ENCODE results near the gene PEX16. TPM values are rescaled to one million over a fixed set of nuclear protein-coding genes. Genes with fewer than 3 reads are reported as not detected.

Gene PEX16
- total and polyA plus RNA-seq, 2 of the 13 experiments (the other 11 are each of a cell fraction or from before 2014, with no cell fraction given), result 12.5 to 21.8 TPM

GRCh38 chr11:45917623-45918330, at the start of gene PEX16 (continued):
- peak; percentile 17 for TF ChIP-seq ZNF18 (CRISPR knock-in tag; IDR thresholded peaks at IDR 0.05; ENCODE audit: insufficient replicate concordance)
- peak; percentile 70; the same call in 1 of the 2 replicates for TF ChIP-seq BRF2 (CRISPR knock-in tag; IDR thresholded peaks at IDR 0.05)
- TF ChIP-seq PBX3 (CRISPR knock-in tag; IDR thresholded peaks at IDR 0.05; ENCODE audit: borderline replicate concordance), result no peak
- no peak for TF ChIP-seq STAT5B (CRISPR knock-in tag; IDR thresholded peaks at IDR 0.05)
- TF ChIP-seq CBFB (CRISPR knock-in tag; IDR thresholded peaks at IDR 0.05), result 0 out of 2 replicates have a peak, but pooled peaks have one; percentile 21
- peak; percentile 49; the same call in 1 of the 2 replicates for TF ChIP-seq ZNF790 (CRISPR knock-in tag; IDR thresholded peaks at IDR 0.05; ENCODE audit: borderline replicate concordance)
- TF ChIP-seq NFYC (CRISPR knock-in tag; IDR thresholded peaks at IDR 0.05), result peak; percentile 66
- TF ChIP-seq ZNF550 (CRISPR knock-in tag; IDR thresholded peaks at IDR 0.05; ENCODE audit: borderline replicate concordance), result no peak
- TF ChIP-seq BRD4 (CRISPR knock-in tag; IDR thresholded peaks at IDR 0.05), result no peak
- TF ChIP-seq MED13 (CRISPR knock-in tag; IDR thresholded peaks at IDR 0.05), result no peak
- no peak for TF ChIP-seq ZNF563 (CRISPR knock-in tag; IDR thresholded peaks at IDR 0.05)
